HG03175 (cell line): ENCODE results near the gene CCSER2.
"Not testable (repeated sequence)": the region's sequence is repeated elsewhere in the genome, so short reads cannot be mapped to it uniquely, and the experiment has no call there.

Source experiments
- ATAC-seq: cut with Tn5 transposase; IDR thresholded peaks from one replicate; pipeline ENCODE4 v1.9.1; 2021; ENCODE audit warnings: mild to moderate bottlenecking, moderate library complexity; ENCODE audit not compliant: unreplicated experiment

Gene CCSER2

GRCh38 chr10:84342584-84342983 is 14.2 kb downstream of the CCSER2 start:
- ATAC-seq = peak; percentile 54

DNA sequence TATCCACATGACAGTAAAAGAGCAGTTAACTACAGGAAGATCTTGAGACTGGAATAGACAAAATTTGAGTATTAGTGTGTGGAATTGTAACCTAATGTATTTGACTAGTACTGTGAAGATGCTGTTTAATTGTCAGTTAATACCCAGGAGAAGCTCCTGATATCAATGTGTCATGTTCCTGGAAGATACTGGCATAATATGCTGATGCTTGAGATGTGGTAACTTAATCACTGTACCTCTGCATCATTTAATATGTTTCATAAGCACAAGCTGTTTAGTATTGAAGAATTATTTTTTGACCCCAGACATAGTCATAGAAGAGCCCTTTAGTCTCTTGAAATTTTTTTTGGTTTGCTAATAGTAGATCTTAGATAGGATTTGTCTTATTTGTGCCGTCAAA is 15.4 kb downstream of the CCSER2 start:
- no peak for ATAC-seq

DNA sequence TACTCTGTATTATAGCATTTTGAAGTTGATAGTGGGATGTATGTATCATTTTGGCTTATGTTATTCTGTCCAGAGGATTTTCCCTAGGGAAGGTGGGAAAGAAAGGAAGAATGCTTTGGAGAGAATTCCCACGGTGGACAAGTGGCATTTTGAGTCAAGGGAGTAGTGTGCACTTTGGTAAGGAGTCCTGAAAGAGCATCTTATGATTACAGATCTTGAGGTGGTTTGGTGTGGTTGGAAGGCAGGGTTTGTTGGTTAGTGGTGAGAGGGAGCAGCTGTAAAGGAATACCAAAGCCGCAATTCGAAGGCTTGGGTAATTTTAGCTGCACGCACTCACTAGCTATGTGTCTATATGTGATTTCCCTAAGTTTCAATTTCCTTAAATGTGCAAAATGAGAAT is 16.1 kb downstream of the CCSER2 start:
- no peak for ATAC-seq

- not testable (repeated sequence) for ATAC-seq
Observed at GRCh38 chr10:84347575-84348002, 19.2 kb downstream of the CCSER2 start.

GRCh38 chr10:84348447-84348846 is 20.1 kb downstream of the CCSER2 start:
- ATAC-seq = no peak

DNA sequence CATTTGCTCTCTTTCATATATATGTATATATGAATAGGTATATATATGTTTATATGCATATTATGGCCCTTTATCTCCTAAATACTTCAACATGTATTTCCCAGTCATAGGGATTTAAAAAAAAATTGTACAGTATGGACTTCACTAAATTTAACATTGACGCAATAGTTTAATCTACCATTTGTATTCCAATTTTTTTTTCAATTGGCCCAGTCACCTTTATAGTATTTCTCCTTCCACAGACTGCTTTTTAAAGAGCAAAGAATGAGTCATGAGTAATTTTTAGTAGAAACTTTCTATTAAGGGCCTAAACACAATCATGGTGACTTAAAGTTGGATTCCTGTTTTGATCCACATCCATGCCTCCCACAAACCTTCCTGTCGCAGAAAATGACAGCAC is 20.5 kb downstream of the CCSER2 start:
- no peak for ATAC-seq

DNA sequence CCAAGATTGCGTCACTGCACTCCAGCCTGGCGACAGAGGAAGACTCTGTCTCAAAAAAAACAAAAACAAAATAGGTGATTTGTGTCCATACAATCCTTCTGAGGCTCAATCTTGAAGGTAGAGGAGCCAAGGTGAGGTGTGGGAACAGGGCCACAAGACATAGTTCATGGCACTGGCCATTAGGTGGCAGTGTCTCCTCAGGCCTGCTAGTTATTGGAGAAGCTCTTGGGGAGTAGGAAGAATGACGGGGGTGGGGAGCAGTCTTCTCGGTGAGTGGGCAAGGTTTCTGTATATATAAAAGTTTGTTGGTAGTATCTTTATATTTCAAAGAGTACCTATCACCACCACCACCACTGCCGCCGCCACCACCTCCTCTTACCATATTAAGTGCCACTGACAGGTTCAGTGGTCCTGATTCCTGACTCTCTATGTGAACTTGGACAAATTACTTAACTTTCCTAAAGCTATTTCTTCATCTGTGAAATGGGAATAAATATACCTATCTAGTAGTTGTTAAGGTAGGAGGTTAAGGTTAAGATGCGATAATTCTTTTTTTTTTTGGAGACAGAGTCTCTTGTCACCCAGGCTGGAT is 24.0 kb downstream of the CCSER2 start:
- peak; percentile 97 for ATAC-seq

DNA sequence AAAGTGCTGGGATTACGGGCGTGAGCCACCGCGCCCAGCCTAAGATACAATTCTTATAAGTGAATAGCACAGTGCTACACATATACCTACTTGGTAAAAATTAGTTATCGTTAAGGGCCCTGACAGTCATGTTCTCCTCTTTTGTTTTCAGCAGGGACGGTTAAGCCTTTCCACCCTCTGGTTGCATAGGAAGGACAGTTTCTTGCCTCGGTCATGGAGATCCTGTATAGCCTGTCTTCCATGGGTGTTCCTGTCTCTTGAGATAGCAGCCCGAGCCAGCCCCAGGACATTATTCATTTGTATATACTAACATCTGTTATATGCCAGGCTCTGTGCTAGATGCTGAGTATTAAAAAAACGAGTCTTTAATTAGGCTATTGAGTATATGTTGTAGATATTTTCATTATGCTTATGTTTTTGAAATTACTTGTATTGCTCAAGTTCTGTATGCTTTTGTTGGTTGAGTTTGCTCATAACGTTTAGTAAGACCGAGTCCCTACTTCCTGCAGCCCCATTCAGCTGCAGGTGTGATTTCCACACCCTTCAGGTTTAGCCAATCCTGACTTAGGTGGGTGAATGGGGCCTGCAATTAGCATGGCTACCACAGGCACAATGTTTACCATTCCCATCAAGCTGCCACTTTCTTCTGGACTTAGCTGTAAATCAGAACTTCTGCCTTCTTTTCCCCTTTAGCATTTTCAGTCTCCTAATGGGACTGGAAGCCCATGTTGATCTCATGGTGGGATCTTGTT is 24.8 kb downstream of the CCSER2 start:
- no peak for ATAC-seq

DNA sequence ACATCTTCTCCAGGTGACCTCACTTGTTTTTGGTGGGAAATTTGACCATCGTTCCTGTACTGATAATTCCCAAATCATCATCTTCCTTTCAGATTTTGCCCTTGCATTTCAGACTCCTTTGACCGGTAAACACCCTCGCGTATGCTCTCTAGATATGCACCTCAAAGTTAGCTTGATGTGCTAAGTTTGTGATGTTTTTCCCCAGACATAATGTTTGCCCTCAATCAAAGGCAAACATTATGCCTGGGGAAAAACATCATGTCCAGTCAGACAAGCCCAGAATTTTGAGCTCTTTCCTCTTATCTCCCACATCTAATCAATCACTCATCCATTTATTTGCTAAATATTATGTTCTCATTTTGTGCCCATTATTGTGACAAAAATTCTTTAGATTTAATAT is 26.2 kb downstream of the CCSER2 start:
- no peak for ATAC-seq

GRCh38 chr10:84355106-84355505 is 26.7 kb downstream of the CCSER2 start:
- ATAC-seq = no peak

DNA sequence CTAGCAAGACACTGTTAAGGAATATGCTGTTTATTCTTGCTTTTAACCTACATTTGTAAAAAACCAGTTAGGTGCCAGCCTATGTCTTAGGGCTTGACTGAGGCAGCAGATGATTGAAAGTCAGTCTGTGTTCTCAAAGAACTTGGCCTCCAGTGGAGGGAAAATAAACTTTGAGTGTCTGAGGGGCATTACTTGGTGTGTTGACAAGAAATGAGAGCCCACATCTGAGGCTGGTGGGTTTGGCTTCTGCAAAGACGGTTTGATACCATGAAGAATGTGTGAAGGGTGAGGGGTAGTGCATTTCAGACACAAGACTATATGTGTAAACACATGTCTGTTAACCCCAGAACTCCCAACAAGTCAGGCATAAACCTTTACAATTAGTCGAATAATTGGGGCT is 28.5 kb downstream of the CCSER2 start:
- no peak for ATAC-seq

DNA sequence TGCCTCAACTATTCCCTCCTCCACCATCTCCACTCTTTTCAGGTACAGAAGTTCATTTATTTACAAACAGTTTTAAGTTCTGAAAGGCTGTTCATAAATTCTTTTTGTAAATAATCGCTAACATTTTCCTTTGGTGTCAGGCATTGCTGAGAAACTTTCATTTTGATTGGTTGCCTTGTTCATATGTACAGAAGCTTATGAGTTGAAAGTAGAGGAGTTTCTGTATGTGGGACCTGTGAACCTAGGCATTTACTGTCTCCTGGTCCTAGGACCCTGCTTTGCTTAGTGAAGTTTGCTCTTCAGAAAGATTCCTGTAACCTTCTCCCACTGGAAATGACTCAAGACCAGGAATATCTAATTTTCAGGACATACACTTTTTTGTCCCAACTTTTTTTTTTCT is 30.4 kb downstream of the CCSER2 start:
- ATAC-seq = no peak

- no peak for ATAC-seq
Observed at GRCh38 chr10:84360637-84361365, 32.4 kb downstream of the CCSER2 start.

GRCh38 chr10:84365335-84365881 is 37.0 kb downstream of the CCSER2 start:
- no peak for ATAC-seq

DNA sequence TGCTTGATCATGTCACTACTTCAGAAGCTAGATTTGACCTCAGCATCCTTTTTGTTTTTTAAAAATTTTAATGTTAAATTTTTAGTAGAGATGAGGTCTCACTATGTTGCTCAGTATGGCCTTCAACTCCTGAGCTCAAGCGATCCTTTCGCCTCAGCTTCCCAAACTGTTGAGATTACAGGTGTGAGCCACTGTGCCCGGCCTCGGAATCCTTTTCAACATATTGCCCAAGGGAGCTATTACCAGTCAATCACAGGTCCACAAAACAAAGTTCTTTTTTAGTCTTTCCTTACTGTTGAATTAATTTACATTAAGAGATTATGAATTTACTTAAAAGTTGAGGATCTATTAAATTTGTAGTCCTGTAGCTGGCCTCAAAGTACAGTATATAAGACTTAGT is 37.7 kb downstream of the CCSER2 start:
- no peak for ATAC-seq

DNA sequence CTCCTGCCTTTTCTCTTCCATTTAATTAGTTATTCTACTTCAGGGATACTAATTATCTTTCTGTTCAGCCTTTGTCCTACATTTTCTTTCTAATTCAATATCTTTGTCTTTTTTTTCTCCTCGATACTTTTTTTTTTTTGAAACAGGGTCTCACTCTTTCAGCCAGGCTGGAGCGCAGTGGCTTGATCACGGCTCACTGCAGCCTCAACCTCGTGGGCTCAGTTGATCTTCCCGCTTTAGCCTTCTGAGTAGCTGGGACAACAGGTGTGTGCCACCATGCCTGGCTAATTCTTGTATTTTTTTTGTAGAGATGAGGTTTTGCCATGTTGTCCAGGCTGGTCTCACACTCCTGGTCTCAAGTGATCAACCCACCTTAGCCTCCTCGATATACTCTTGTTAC is 38.9 kb downstream of the CCSER2 start:
- no peak for ATAC-seq

- no peak for ATAC-seq
Observed at GRCh38 chr10:84368828-84369227, 40.4 kb downstream of the CCSER2 start.

DNA sequence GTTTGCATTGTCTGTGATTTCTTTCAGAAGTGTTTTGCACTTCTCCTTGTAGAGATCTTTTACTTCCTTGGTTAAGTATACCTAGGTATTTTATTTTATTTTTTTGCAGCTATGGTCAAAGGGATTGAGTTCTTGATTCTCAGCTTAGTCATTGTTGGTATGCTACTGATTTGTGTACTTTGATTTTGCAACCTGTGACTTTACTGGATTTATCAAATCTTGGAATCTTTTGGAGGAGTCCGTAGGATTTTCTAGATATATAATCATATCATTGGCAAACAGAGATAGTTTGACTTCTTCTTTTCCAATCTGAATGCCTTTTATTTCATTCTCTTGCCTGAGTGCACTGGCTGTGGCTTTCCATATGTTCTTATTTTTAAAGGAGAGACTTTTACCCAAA is 41.9 kb downstream of the CCSER2 start:
- no peak for ATAC-seq

- ATAC-seq = no peak
Observed at GRCh38 chr10:84371944-84372343, 43.6 kb downstream of the CCSER2 start.

- ATAC-seq = no peak
Observed at GRCh38 chr10:84373000-84373399, 44.6 kb downstream of the CCSER2 start.

DNA sequence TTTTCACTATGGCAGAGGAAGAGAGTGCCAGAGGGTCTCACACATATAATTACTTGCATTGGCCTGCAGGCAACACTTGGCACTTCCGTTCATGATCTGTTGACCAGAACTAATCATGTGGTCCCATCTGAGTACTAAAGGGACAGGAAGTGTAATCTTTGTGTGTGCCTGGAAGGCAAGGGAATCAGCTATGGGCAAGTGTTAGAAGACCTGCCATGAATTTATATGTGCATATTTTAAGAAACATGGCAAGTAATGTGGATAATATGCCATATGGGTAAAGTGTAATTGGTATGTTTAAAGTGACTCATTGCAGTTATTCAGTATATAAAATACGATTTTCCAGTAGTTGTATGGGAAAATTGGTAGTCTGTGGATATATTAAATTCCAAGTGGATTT is 46.1 kb downstream of the CCSER2 start:
- no peak for ATAC-seq

DNA sequence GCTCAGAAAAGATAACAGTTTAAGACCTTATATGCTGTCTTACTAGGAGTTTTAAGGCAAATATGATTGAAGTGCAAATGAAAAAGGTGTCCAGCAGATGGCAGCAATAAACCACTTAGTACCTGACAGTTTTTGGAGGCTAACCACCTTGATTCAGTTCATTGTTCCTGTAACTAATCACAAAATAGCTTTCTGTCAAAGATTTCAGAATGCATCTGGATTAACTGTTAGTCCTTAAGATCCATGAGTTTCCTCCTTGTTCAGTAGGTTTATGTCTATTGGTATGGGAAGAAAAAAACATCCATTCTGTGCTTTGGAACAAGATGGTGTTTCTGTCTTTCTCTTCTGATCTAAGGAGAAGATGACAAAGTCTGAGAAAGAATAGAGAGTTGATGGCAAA is 46.6 kb downstream of the CCSER2 start:
- ATAC-seq = peak; percentile 56
